ENCODE results near the gene OMA1.

OMA1 gene

DNA sequence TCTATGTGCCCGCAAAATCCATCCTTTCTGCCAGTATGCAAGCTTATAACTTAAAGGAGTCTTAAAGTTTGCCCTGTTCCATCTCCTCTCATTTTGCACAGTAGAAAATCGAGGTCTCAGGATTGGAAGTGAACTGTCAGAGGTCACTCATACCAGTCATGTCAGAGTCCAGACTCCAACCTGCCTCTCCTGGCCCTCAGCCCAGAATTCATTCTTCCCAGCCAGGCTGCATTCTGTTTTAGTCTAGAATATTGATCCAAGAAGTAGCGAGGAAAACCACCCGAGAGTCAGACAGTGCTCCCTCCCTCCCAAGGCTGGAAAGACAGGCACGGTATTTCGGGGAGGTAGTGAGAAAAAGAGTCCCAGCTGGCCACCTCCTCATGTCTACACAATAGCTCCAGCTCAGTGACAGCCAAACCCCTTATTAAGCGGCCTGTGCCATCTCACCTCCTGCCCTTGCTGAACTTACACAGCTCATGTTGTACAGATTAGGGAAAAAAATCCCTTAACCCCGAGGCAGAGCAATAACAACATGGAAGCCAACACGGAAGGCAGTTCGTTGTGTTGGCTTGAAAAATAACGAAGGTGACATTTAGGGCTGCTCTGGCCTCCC, 89.4 kb downstream of the OMA1 start:
- no peak for DNase-seq

DNA sequence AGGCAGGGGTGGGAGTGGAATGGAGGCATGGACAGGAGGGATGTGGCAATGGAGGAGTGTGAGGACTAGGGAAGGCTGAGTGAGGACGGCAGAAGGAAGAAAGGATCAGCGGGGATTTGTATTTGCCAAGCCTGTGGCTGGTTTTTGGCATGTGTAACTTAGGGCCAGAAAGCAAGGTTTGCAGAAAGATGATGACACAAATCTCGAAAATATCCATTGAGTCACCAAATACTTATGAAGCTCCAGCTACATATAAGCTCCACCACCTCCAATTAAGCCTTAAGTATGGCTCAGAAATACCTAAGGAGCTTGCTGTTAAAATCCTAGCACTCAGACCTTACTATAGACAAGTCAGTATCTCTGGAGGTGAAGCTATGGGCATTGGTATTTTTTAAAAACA, 90.1 kb downstream of the OMA1 start:
- no peak for DNase-seq

DNA sequence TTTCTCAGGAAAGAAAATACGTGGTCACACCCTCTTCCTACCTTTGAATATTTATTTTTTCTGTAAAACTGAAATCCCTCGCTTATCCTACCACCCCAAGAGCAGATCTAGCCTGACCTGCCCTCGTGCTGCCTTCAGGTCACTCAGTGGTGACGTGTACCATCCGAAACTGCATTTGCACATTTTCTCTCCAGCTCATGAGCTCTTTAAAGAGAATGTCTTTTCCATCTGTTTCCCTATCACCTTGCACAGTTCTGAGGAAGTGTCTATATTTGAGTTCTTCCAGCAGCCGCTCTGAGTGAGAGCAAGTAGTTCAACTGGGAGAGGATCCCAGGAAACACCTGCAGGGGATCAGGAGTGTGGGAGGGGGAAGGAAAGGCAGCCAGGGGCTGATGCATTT, 91.7 kb downstream of the OMA1 start:
- DNase-seq, result no peak

DNA sequence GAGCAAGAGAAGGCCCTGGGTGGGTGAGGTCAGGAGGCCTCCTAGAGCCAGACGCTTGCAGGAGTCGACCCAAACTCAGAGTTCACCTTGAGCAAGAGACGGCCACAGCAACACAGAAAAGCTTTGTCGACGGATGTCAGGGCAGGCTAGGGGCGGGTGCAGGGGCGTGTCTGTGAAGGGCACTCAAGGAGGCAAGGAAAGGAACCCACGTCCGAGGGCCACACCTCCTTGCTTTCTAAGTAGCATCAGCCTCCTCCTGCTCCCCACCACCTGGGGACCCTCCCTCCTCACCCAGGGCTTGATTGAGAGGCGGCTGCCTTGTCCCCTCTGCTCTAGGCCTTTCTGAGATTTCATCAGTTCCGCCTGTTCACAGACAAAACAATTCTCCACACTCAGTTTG, 92.1 kb downstream of the OMA1 start:
- no peak for DNase-seq

DNA sequence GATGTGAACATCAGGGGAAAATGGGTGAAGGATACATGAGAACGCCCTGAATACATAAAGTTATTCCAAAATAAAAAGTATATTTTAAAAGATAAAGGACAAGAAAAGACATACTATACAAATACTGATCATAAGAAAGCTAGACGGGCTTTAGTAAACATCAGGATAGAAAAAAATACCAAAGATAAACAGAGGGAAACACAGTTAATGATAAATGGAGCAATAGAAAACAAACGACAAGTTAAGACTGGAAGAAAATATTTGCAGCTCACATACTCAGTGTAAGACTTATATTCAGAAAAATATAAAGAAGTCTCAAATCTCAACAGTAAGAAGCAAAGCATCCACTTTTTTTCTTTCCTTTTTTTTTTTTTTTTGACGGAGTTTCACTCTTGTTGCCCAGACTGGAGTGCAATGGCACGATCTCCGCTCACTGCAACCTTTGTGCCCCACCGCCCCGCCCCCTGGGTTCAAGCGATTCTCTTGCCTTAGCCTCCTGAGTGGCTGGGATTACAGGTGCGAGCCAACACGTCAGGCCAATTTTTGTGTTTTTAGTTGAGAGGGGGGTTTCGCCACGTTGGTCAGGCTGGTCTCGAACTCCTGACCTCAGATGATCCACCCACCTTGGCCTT, 94.8 kb downstream of the OMA1 start:
- no peak for DNase-seq

DNA sequence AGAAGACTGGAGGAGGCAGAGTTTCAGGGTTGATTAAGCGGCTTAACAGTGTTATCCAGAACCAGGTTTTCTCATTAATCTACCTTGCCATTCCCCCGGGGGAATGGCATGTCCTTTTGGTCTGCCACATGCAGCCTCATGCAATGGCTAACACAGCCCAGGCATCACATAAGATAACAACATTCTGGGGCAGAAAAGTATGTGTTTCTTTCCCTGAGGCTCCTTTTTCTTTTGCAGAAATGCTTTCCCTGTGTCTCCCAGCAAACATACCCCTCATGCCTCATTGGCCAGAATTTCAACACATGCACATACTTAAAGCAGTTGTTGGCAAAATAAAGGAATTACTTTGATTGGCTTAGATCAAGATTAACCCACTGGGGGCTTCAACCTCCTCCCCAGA, 98.6 kb downstream of the OMA1 start:
- no peak for DNase-seq

DNA sequence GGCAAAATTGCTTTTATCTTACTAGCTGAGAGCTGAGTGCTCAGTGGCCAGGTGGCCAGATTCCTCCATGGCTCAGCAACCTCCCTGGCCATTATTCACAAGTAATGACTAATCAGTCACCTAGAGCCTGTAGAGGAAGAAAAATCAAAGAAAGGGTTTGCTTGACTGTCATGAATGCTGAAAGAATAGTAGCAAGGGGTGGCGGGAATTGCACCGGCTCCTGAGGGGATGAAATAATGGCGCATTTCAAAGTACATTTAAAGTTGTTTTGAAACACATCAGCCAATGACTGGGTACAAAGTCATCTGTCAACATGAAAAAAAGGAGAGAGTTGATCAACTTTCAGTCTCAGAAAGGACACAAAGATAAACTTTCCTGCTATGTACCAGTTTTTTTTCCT, 99.5 kb downstream of the OMA1 start:
- DNase-seq, result no peak

DNA sequence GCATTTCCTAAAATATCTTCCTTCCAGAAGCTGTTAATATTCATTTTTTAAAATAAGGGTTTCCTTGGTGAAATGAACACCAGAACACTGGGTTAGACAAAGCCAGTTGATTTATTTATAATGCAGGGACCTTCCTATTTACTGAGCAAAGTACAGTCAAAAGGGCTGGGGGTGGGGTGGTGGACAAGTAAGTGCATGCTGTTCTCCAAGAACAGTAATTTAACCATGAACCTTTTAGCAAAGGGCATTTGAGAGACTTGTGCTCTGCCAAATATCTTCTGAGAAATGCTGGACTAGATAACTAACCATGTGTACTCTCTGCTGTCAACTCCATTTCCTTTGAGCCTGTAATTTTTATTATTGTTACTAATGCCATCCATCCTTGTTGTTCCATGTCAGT, 100.2 kb downstream of the OMA1 start:
- no peak for DNase-seq

DNA sequence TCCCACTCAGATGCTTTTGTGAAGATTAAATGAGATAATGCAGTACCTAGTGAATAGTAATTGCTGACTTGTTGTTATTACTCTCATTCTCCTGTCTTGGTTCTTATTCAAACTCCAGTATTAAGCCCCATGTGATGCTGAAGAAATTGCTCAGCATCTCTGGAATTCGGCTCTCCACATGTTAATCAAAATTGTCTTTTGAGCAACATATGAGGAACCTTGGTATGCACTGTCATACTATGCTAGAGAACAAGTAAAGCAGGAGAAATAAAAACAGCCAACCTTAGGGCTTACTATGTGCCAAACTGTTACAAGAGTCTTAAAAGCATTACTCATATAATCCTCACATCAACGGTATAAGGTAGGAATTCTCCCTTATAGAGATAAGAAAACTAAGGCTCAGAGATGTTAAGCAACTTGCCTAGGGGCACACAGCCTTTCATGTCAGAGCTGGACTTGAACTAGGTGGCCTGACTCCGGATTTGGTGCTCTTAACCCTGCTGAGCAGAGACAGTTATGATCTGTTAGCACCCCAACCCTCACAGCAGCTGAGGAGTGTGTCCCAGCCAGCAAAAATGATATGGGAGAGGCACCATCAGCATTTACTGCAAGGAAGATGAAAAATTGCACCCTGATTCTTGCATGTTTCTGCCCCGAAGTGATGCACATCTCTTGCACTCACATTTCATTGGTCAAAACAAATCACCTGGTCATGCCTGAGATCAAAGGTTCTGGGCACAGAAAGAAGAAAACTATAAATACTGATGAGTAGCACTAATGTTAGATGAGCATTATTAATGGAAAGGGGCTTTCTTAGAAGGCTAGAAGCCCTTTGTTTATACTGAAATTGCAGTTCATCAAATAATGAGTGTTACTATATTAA, 102.3 kb downstream of the OMA1 start:
- DNase-seq, result no peak

DNA sequence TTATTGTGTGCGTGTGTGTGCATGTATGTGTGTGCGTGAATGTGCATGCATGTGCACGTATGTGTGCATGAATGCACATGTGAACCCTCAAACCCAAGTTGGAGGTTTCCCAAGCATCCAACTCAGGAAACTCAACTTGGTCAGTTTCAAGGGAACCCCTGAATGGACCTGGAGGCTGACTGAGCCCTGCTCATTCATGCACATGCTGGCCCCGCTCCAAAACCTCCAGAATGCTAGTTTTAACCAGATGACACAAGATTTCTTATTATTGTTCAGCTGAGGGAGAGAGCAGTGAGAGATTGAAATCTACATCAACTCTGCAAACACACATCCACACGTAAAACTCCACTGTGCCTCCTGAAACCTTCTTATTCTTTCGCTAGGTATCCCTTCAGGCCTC, 104.4 kb downstream of the OMA1 start:
- DNase-seq, result peak; percentile 23

DNA sequence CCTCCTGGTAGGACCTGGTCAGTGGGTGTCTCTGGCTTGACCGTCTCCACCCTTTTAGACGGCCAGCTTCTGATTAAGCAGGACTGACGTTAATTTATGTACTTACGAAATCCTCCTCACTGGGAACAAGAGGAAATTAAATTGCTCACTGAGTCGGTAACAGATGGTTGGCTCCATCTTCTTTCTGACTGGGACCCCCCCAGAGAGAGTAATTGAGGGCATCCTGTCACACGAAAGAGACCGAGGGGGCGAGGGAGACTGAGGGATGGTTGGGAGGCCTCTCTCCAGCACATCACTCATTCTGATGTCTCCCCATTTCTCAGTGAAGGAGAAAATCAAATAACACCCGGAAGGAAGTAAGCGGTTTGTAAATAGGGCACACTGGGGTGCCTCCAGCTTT, 104.8 kb downstream of the OMA1 start:
- peak; percentile 29 for DNase-seq

DNA sequence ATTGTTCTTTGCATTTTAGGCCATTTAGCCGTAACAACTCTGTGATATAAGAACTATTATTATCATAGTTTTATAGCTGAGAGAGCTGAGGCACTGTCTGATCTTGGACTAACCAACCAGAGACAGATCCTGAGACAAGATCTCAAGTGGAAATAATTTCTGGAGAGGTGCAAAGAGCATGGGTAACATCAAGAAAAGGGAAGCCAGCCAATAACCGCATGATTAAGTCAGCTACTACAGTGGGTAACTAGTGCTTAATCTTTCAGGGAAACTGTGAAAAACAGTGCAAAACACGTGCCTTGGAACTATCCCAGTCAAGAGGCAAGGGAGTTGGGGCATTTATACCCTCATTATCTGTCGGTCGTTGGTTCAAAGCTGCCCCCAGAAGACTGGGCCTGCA, 105.8 kb downstream of the OMA1 start:
- DNase-seq, result no peak

DNA sequence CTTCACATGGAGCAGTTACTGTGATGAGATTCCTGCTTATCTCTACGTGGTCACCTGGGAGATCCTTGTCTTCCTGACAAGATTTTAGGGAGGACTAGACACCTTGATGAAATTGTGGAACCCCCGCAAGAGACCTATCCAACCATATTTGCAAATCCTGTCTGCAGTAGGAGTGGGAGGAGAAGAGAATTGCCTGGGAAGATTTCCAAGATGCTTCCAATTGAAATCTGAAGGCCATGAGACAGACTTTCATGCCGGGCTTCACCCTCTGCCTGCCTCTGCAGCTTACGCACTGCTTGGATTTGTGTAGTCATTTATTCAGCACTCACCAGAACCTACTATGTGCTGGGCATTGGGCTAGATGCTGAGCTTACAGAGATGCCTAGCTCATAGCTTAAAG, 106.6 kb downstream of the OMA1 start:
- DNase-seq, result no peak

DNA sequence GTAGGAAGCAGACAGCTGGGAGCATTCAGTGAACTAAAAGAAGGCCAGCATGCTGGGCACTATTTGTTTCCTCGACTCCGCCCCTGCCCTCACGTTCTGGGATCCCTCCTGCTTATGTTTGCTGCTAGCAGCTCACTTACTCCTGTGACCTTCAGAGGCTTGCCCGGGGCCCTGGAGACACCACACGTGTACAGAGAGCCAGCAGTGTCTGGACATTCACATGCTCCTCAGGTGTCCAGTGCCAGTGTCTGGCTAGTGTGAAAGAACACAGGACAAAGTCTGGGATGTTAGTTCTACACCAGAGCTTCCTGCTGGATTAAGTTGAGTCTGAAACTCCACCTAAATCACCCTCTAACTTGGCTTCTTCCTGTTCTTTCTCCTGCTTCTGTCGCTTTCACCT, 108.1 kb downstream of the OMA1 start:
- DNase-seq, result no peak

DNA sequence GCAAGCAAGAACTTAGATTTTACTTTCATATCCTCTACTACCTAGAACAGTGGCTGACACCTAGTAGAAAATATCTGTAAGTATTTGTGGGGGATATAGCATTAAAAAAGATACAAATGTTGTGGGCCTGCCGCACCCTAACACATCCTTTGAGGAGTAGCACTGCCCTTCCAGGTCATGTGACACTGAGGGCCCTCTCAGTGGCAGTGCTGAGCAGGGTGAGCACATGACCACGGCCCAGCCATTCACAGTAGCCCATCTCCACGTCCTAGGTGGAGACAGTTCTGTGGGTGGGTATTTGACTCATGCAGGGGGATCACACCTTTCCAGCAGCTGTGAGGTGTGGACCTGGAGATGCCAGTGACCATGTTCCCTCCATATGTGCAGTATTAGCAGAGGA, 108.9 kb downstream of the OMA1 start:
- no peak for DNase-seq

DNA sequence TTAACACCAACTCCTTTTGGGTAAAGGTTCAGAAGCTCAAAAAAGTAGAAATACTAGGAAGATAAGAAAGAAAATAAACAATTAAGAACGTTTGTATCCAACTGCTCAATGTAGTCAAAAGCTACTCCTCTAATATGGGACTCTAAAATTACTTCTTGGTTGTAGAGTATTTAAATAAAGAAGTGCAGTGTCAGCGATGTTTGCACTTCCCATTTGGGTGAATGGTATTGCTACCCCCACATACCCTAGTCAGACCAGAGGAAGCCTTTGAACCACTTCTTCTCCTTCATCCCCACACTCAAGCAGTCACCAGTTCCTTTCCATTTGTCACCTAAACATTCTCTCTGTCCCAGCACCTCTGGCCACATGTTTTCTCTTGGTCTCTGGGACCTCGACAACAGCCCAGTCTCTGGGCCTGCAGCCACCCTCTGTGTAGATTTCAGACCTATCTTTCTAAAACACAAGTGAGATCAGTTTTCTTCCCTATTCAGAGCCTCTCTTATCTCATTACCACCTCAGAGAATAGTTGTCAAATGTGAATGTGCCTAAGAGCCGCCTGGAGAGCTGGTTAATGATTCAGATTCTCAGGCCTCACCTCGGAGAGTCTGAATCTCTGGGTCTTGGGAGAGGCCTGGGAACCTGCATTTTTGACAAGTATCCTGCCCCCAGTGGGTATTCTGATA, 109.8 kb downstream of the OMA1 start:
- no peak for DNase-seq

DNA sequence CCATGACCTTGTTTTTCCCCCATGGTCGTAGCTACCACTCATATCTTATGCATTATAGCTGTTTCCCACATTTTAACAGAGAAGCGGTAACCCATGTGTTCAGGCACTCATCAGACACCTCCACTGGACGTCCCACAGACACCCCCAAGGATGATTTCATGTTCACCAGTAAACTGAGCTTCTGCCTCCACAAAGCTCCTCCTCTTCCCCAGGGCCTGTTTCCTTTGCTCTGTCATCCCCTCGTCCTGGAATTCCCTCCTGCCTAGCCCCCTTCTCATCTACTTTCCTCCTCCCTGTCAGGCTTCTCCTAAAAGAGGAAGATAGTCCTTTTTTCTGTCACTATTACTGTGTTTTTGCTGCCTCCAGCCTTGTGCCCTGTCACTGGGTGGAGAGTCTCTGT, 111.2 kb downstream of the OMA1 start:
- DNase-seq, result no peak

DNA sequence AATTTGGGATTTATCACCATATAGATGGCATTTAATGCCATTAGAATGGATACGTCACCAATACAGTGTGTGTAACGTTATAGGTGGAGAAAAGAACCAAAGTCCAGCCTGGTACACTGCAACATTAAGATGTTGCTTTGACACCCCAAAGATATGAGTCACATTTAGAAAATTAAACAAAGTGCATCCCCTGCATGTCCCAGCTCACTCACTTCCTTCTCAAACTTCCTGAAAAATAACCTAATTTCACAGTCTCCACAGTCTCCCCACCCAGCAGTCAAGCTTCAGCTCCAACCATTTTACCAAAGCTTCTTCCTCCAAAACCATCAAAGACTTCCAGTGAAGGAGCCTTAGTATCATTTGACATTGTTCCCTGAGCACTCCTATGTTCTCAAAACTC, 111.9 kb downstream of the OMA1 start:
- DNase-seq, result no peak

DNA sequence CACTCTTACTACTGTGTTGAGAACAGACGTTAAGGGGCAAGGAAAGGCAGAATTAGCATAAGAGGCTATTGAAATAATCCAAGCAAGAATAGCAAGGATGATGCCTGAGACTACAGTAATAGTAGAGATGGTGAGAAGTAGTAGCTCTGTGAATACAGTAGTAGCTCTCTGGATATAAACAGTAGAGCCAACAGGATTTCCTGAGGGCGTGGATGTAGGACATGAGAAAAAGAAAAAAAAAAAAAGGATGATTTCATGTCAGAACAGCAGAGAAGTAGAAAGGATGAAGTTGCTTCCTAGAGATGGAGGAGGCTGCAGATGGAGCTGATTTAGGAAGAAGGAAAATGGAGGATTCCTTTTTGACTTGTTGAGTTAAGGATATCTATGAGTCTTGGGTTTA, 112.3 kb downstream of the OMA1 start:
- no peak for DNase-seq

DNA sequence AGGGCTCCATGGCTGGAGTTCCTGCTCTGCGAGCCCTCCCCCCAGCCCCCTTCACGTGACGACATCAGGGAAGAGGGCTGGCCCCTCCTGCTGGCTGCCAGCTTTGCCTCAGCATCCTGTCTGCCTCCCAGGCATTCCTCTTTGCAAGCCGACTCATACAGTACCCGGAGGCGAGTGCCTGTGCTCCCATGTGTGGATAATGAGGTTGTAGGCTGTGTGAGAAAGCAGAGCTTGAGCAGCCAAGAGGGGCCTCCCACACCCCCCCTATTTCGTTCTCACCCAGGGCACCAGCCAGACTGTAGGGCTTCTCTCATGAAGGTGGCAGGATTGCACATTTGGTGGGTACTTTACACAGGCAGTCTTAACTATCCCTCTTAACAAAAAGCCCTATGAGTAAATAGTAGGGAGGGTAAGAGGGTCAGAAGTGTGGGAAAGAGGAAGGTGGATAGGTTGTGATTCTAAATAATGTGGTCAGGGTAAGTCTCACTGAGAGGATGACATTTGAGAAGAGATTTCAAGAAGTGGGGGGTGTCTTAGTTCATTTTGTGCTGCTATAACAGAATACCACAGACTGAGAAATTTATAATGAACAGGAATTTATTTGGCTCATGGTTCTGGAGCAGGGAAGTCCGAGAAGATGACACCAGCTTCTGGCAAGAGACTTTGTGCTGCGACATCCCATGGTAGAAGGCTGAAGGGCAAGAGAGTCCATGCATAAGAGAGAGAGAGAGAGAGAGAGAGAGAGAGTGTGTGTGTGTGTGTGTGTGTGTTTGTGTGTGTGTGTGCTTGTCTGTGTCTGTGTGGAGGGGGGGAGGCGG, 113.5 kb downstream of the OMA1 start:
- DNase-seq, result peak; percentile 17

DNA sequence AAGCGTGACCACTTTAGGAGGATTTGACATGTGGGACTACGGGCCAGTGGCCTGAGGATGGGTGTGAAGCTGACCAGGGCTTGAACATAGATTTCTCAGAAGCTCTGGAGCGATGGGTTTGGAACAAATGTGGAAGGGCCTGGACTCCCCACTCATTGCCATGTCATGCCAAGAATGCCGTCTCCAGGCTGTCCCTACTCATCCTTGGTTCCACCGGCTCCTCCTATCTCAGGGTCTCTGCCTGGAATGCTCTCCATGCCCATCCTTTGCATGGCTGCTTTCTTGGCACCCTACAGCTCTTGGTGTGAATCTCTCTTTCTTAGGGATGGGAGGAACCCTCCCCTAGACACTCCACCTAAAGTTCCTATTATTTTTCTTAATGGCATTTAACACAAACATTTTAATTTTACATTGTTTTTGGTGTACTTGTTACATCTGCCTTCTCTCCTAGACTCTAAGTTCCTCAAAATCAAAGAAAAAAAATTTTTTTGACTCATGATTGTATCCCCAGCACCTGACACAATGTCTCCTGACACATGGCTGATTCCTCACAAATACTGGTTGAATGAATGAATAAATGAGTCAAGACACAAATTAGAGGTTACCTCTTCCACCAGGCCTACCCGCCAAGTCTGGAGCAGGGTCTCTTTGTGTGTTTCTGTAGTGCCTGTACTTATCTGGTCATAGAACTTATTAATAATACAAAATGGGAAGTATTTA, 114.5 kb downstream of the OMA1 start:
- no peak for DNase-seq

All from DMS 273 treated with DMSO at 0.1 percent for 48 hours (cell line).